Globus pallidus (tissue), 1 donor: ENCODE results near the gene STAMBP.

Source experiments
- DNase-seq: peaks from one replicate; pipeline ENCODE4 v3.0.0-alpha.2; 2015; ENCODE audit warnings: low spot score

Gene STAMBP

GRCh38 chr2:73906847-73907505 lies 78.2 kb downstream of the STAMBP start:
- no peak for DNase-seq

GRCh38 chr2:73907840-73908452 lies 79.2 kb downstream of the STAMBP start:
- DNase-seq = no peak

GRCh38 chr2:73908689-73909652 lies 80.2 kb downstream of the STAMBP start:
- DNase-seq = no peak

- no peak for DNase-seq
Measured at GRCh38 chr2:73910873-73911547, 82.2 kb downstream of the STAMBP start.

GRCh38 chr2:73911548-73912208 lies 82.9 kb downstream of the STAMBP start:
- no peak for DNase-seq

- DNase-seq = no peak
Measured at GRCh38 chr2:73913414-73914054, 84.8 kb downstream of the STAMBP start.

- DNase-seq = no peak
Measured at GRCh38 chr2:73914667-73915066, 85.9 kb downstream of the STAMBP start.

GRCh38 chr2:73915437-73915993 lies 86.8 kb downstream of the STAMBP start:
- DNase-seq = no peak

- DNase-seq = no peak
Measured at GRCh38 chr2:73916666-73917065, 87.9 kb downstream of the STAMBP start.

GRCh38 chr2:73917296-73917695 lies 88.5 kb downstream of the STAMBP start:
- no peak for DNase-seq

- no peak for DNase-seq
Measured at GRCh38 chr2:73917696-73918207, 89.0 kb downstream of the STAMBP start.

- no peak for DNase-seq
Measured at GRCh38 chr2:73918856-73919255, 90.1 kb downstream of the STAMBP start.

- no peak for DNase-seq
Measured at GRCh38 chr2:73919596-73920228, 91.0 kb downstream of the STAMBP start.

GRCh38 chr2:73920577-73921545 lies 92.1 kb downstream of the STAMBP start:
- no peak for DNase-seq

GRCh38 chr2:73921581-73921980 lies 92.8 kb downstream of the STAMBP start:
- no peak for DNase-seq

GRCh38 chr2:73922681-73923080 lies 93.9 kb downstream of the STAMBP start:
- no peak for DNase-seq
